ENCODE results near the gene TGFBI. TPM values are rescaled to one million over a fixed set of nuclear protein-coding genes. Genes with fewer than 3 reads are reported as not detected.
"Not testable (repeated sequence)": the region's sequence is repeated elsewhere in the genome, so short reads cannot be mapped to it uniquely, and the experiment has no call there.

The TGFBI gene
- total RNA-seq, 2 experiments from 2014 or later: not detected

DNA sequence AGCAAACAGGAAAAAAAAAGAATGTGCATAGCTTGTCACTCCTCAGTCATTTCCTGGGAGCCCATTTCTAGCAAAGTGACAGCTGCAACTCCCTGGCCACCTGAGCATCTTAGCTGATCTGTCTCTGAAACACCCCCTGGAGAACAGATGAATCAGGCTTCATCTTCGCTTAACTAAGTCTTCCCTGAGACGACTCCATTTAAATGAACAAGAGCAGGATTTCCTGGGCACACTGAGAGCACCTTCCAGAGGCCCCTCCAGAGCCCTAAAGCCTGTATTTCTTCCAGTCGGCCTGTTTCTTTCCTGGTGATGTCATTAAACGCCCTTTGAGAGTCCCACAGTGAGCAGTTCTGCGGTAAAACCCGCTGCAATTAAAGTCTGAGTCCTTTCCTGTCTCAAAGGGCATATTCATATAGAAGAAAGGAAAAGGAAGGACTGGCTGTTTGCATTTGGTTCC lies 13.9 kb downstream of the TGFBI start:
- H3K27ac Mint-ChIP-seq: no peak overlapping the region

DNA sequence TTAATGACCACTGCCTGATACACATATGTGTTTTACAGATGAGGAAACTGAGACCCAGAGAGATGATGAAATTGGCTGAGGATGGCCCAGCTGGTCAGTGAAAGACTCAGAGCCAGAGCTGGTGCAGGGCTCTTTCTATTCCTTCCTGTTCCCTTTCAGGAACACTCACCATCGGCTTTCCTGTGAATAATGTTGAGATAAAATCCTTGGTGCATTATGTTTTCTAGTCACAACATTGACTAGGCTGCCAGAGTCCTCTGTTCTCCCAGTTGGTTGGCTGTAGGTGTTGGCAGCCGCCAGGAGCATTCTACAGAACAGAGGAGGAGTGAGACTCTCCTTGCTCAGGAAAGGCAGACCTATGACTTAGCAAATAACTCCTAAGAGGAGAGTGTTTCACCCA lies 14.8 kb downstream of the TGFBI start:
- H3K9me3 Mint-ChIP-seq: no peaks in the 10 kb centered on the region
- no peak overlapping the region for H3K27ac Mint-ChIP-seq
- no peaks in the 10 kb centered on the region for H3K36me3 Mint-ChIP-seq
- peaks cover 9% of the 10 kb centered on the region for H3K4me1 Mint-ChIP-seq
- no peaks in the 10 kb centered on the region for H3K27me3 Mint-ChIP-seq
- no peak overlapping the region for H3K4me3 Mint-ChIP-seq
- no peak for DNase-seq

More for the DNA sequence above, 13.9 kb downstream of the TGFBI start:
- H3K27me3 Mint-ChIP-seq: no peaks in the 10 kb centered on the region
- no peak overlapping the region for H3K4me3 Mint-ChIP-seq
- H3K36me3 Mint-ChIP-seq: peaks cover 1% of the 10 kb centered on the region
- DNase-seq: no peak
- H3K4me1 Mint-ChIP-seq: peaks cover 10% of the 10 kb centered on the region
- H3K9me3 Mint-ChIP-seq: no peaks in the 10 kb centered on the region

DNA sequence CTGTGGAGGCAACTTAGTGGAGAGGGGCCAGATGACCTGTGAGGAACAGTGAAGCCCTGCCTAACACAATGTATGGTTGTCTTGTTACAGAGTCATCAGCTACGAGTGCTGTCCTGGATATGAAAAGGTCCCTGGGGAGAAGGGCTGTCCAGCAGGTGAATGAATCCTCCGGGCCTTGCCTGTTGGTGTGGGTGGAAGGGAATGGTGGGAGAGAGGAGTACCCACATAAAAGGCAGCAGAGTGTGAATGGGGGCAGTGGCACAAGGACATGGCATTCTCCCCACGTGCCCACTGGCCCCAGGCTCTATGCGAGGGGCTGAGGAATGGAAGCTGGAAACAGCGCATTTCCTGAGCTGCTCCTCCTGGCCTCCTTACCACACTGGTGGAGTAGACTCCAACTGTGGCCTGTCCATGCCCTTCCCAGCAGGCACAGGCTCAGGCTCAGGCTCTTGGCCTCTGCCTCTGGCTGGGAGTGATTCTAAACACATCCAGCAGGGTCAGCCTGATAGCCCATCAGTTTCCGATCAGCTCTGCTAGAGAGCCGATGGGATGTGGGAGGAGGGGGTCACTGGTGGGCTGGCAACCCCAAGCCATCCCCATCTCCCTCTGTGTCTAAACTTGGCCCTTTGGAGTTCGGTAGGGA lies 15.3 kb downstream of the TGFBI start:
- no peaks in the 10 kb centered on the region for H3K9me3 Mint-ChIP-seq
- H3K27me3 Mint-ChIP-seq: no peaks in the 10 kb centered on the region
- DNase-seq: no peak
- no peaks in the 10 kb centered on the region for H3K36me3 Mint-ChIP-seq
- H3K27ac Mint-ChIP-seq: no peak overlapping the region
- no peak overlapping the region for H3K4me3 Mint-ChIP-seq
- H3K4me1 Mint-ChIP-seq: peaks cover 9% of the 10 kb centered on the region

DNA sequence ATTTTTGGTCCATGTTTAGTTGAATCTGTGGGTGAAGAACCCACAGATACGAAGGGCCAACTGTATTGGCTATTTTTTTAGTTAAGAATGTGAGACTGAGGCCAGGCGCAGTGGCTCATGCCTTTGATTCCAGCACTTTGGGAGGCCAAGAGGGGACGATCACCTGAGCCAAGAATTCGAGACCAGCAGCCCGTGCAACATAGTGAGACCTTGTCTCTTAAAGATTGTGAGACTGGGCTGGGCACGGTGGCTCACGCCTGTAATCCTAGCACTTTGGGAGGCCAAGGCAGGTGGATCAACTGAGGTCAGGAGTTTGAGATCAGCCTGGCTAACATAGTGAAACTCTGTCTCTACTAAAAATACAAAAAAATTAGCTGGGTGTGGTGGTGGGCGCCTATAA lies 16.2 kb downstream of the TGFBI start:
- not testable (repeated sequence) for H3K36me3 Mint-ChIP-seq, DNase-seq, H3K27me3 Mint-ChIP-seq, H3K27ac Mint-ChIP-seq, H3K4me3 Mint-ChIP-seq, H3K9me3 Mint-ChIP-seq, H3K4me1 Mint-ChIP-seq

DNA sequence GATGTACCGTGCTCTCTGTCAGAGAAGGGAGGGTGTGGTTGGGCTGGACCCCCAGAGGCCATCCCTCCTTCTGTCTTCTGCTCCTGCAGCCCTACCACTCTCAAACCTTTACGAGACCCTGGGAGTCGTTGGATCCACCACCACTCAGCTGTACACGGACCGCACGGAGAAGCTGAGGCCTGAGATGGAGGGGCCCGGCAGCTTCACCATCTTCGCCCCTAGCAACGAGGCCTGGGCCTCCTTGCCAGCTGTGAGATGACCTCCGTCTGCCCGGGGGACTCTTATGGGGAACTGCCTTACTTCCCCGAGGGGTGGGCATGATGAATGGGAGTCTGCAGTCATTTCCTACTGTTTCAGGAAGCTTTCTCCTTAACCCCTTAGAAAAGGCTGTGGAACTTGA lies 17.5 kb downstream of the TGFBI start:
- no peak for DNase-seq
- no peaks in the 10 kb centered on the region for H3K27me3 Mint-ChIP-seq
- no peaks in the 10 kb centered on the region for H3K9me3 Mint-ChIP-seq
- peaks cover 9% of the 10 kb centered on the region for H3K4me1 Mint-ChIP-seq
- no peak overlapping the region for H3K4me3 Mint-ChIP-seq
- H3K36me3 Mint-ChIP-seq: no peaks in the 10 kb centered on the region
- H3K27ac Mint-ChIP-seq: no peak overlapping the region

DNA sequence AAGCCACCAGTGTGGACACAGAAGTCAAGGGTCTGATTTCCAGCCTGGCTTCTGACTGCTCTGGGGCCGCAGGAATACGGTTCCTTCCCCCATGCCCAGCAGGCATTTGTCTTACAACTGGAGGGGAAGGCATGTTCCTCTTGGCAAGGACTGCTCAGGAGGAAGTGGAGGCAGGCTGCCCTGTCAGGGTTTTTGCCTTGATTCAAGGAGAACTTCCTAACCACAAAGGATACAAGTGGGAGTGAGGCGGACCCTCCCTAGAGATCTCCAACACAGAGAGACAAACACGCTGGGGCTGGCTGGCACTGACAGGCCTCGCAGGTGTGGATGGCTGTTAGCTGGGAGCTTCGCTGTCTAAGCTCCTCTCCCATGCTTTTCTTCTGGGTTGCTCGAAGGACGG lies 19.1 kb downstream of the TGFBI start:
- no peak for DNase-seq
- H3K9me3 Mint-ChIP-seq: no peaks in the 10 kb centered on the region
- H3K27ac Mint-ChIP-seq: no peak overlapping the region
- peaks cover 2% of the 10 kb centered on the region for H3K4me1 Mint-ChIP-seq
- H3K36me3 Mint-ChIP-seq: no peaks in the 10 kb centered on the region
- H3K27me3 Mint-ChIP-seq: no peaks in the 10 kb centered on the region
- no peak overlapping the region for H3K4me3 Mint-ChIP-seq

DNA sequence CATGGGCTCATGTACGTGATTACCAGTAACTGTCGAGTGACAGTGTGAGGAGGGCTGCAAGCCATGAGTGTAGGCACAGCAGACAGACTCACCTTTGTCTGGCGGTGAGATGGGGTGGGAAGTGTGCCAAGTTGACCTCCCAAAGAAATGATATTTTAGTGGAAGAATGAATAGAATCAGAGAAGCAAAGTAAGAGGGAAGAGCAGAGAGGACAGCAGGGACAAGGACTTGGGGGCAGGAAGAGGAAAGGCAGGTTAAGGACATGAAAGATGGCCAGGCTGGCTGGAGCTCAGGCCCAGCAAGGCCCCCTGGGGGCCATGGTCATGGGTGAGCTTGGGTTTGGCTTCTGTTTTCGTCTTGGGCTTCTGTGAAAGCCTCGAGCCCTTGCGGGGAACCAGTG lies 20.2 kb downstream of the TGFBI start:
- no peaks in the 10 kb centered on the region for H3K27me3 Mint-ChIP-seq
- DNase-seq: no peak
- no peaks in the 10 kb centered on the region for H3K4me1 Mint-ChIP-seq
- no peaks in the 10 kb centered on the region for H3K9me3 Mint-ChIP-seq
- no peaks in the 10 kb centered on the region for H3K36me3 Mint-ChIP-seq
- no peak overlapping the region for H3K27ac Mint-ChIP-seq
- no peak overlapping the region for H3K4me3 Mint-ChIP-seq

DNA sequence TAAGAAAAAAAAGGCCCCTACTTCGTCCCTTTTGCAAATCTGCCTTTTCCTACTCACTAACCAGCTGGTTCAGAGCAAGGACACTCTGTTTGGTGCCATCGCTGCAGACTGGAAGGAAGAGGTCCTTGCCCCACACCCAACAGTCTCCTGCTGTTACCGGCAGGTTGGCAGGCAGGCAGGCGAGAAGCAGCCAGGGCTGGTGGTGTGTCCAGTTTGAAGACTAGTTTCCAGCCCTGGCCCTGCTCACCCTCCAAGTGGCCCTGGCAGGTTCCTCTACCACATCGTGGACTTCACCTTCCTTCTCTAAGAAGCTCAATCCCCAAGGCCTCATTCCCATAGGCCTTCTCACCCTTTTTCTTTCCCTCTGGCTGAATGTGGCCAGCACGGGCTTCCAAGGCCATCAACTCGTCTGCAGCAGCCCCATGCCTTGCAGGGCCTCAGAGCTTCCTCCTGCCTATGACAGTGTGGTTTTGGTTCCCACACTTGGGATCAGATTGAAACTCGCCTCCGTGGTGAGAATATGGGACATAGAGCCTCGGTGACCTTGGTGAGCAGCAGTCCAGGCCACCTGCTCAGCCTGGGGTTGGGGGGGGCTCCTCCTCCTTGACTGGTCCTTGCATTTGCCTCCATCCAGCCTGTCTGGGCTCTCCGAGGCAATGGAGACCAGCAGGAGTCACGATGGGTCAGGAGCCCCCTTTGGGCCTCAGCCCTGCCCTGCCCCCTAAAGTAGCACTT lies 22.9 kb downstream of the TGFBI start:
- H3K9me3 Mint-ChIP-seq: no peaks in the 10 kb centered on the region
- no peak for DNase-seq
- H3K36me3 Mint-ChIP-seq: no peaks in the 10 kb centered on the region
- H3K4me3 Mint-ChIP-seq: no peak overlapping the region
- H3K27me3 Mint-ChIP-seq: no peaks in the 10 kb centered on the region
- no peak overlapping the region for H3K27ac Mint-ChIP-seq
- H3K4me1 Mint-ChIP-seq: no peaks in the 10 kb centered on the region

DNA sequence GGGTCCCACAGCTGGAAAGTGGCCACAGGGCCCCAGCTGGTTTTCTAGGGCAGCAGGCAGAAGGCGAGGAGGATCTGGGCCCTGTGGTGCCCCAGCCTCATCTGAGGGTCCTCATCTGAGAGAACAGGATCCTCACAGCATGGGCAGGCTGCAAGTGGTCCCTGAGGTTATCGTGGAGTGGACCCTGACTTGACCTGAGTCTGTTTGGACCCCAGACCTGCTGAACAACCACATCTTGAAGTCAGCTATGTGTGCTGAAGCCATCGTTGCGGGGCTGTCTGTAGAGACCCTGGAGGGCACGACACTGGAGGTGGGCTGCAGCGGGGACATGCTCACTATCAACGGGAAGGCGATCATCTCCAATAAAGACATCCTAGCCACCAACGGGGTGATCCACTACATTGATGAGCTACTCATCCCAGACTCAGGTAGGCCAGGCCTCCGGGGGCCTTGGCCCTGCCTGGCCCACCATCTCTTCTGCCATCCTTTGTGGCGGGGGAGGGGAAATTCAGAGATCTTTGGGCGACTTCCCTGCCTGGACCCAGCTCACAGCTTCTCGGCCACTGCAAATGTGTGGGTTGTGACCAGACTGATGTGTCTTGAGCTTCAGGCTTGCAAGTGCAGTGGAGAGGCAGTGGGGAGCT lies 24.0 kb downstream of the TGFBI start:
- no peaks in the 10 kb centered on the region for H3K27me3 Mint-ChIP-seq
- no peaks in the 10 kb centered on the region for H3K36me3 Mint-ChIP-seq
- H3K27ac Mint-ChIP-seq: no peak overlapping the region
- H3K4me1 Mint-ChIP-seq: no peaks in the 10 kb centered on the region
- no peak for DNase-seq
- H3K9me3 Mint-ChIP-seq: no peaks in the 10 kb centered on the region
- no peak overlapping the region for H3K4me3 Mint-ChIP-seq

DNA sequence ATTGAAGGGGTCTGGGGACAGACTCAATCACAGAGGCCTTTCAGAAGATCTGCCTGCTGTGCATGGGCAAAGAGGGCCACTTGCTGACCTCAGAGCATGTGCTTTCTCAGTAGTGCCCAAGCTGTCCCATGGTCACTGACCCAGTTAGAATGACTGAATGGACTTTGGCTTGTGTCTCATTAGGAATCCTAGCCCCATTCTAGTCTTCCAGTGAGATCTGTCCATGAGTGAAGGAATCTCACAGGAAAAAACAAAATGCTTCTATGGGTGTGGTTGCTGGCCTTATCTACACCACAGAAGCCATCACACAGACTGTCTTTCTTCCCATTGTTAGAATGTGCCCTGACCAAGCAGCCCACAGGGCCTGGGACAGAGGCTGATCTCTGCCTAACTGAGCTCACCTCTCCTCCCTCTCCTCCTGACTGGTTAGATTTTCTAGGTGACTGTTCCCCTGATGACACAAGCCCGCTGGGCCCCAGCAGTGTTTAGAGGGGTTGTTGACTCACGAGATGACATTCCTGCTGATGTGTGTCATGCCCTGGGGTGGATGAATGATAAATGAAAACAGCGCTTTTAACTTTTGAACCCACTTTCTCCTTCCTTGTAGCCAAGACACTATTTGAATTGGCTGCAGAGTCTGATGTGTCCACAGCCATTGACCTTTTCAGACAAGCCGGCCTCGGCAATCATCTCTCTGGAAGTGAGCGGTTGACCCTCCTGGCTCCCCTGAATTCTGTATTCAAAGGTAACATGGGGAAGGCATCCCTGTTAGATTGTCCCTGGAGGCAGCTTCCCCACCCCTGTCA lies 24.8 kb downstream of the TGFBI start:
- no peaks in the 10 kb centered on the region for H3K4me1 Mint-ChIP-seq
- no peak for DNase-seq

DNA sequence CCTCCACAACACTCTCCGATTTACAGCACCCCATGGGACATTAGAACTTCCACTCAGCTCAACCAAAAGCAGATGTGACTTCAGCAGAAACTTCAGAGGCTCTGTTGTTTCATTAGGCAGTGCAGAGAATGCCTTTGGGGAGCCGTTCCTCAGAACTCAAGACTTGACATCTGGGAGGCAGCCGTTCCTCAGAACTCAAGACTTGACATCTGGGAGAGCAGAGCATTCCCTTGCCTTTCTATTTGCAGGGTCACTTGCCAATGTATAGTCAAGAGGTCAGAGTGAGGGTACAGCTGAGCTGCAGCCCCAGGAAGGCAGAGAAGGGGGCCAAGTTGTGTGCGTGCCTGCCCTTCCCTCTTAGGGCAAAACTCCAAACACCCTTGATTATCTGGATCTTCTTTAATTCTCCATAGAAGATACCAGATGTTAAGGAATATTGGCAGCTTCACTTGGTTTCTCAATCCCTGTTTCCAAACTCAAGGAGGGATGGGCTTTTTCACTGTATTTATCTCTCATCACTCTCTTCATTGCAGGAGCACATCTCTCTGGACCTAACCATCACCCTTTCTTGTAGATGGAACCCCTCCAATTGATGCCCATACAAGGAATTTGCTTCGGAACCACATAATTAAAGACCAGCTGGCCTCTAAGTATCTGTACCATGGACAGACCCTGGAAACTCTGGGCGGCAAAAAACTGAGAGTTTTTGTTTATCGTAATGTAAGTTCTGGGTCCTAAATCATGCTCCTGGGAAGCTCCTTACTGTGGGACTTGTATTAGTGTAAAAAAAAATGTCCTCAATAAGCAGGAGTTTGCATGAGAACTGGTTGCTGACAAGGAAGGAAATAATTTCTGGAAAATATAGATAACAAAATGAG lies 25.6 kb downstream of the TGFBI start:
- no peak for DNase-seq
- H3K4me1 Mint-ChIP-seq: no peaks in the 10 kb centered on the region
- no peak overlapping the region for H3K27ac Mint-ChIP-seq
- H3K9me3 Mint-ChIP-seq: no peaks in the 10 kb centered on the region
- no peak overlapping the region for H3K4me3 Mint-ChIP-seq
- peaks cover 3% of the 10 kb centered on the region for H3K27me3 Mint-ChIP-seq
- no peaks in the 10 kb centered on the region for H3K36me3 Mint-ChIP-seq

More for the DNA sequence above, 24.8 kb downstream of the TGFBI start:
- Mint-ChIP-seq H3K9me3 (no peaks in the 10 kb centered on the region), H3K36me3 (no peaks in the 10 kb centered on the region), H3K27me3 (no peaks in the 10 kb centered on the region), H3K4me3 (no peak overlapping the region), H3K27ac (no peak overlapping the region)

DNA sequence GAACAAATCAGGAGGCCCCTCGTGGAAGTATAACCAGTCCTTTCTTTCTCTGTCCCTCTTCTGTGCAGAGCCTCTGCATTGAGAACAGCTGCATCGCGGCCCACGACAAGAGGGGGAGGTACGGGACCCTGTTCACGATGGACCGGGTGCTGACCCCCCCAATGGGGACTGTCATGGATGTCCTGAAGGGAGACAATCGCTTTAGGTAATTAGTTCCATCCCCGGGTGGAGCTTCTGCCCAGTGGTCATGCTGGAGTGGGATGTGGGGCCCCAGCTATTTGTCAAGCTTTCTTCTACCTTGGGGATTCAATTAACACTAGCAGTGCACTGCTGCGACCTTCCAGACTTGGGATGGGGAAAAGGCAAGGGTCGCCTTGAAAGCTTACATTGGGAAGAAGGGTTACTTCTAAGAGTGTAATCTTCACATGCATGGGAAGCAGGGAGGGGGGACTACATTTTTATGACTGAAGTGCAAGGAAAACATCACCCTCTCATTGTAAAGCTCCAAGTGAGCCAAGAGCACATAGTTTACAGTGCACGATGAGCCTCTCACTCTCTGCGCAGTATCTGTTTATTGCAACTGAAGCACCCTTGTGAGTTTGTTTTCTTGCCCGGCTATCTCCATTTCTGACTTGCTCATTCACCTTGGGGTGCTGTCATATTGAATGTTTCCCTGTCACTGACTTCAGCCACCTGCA lies 27.0 kb downstream of the TGFBI start:
- Mint-ChIP-seq H3K9me3 (no peaks in the 10 kb centered on the region), H3K36me3 (no peaks in the 10 kb centered on the region), H3K27me3 (peaks cover 5% of the 10 kb centered on the region), H3K4me3 (no peak overlapping the region), H3K4me1 (no peaks in the 10 kb centered on the region), H3K27ac (no peak overlapping the region)
- no peak for DNase-seq

DNA sequence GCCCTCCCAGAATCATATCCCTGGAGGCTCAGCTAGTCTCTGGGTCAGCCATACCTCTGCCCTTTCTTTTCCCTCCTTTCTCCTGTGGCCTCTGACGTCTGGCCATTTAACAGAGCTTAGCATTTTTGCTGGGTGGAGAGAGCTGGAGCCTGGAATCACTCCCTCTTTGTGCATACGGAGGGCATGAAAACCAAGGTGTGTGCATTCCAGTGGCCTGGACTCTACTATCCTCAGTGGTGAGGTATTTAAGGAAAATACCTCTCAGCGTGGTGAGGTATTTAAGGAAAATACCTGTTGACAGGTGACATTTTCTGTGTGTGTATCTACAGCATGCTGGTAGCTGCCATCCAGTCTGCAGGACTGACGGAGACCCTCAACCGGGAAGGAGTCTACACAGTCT lies 27.5 kb downstream of the TGFBI start:
- Mint-ChIP-seq H3K27ac (no peak overlapping the region), H3K27me3 (peaks cover 5% of the 10 kb centered on the region), H3K36me3 (no peaks in the 10 kb centered on the region), H3K4me3 (no peak overlapping the region), H3K9me3 (no peaks in the 10 kb centered on the region), H3K4me1 (no peaks in the 10 kb centered on the region)
- DNase-seq: no peak
